PC-9 (cell line): ENCODE results near the gene KCNK10. TPM values are rescaled to one million over a fixed set of nuclear protein-coding genes. Genes with fewer than 3 reads are reported as not detected.

Experiments
- BruUV-seq: library from RNA; stranded (reverse); fragments of 400-500 nt; replicated peaks from 2 replicates; lab custom pipeline; 2021; lab: Mats Ljungman, UMichigan
- CTCF ChIA-PET: fragments of 300-600 bp; sonication (Branson Sonifier 250); formaldehyde crosslinking; loops from one replicate; lab custom pipeline; 2022; ENCODE audit warnings: antibody characterized with exemption; lab: Charles Lee
- POLR2A ChIA-PET: fragments of 300-600 bp; sonication (Branson Sonifier 250); formaldehyde crosslinking; loops from one replicate; lab custom pipeline; 2022; ENCODE audit warnings: antibody characterized with exemption; ENCODE audit not compliant: unreplicated experiment; lab: Charles Lee
- DNase-seq, 2 experiments: peaks; one replicate each; pipeline versions ENCODE4 v3.0.0 to v3.0.0-alpha.2; 2015 to 2022; ENCODE audit warnings: mixed read lengths in 1 of 2
- H2AFZ ChIP-seq: fragments of 200-600 bp; sonication (generic); 2 replicates; pipeline ENCODE4 v1.8.1; 2017; ENCODE audit warnings: antibody characterized with exemption
- H3F3A ChIP-seq: fragments of 200-600 bp; sonication (generic); 2 replicates; pipeline ENCODE4 v1.8.1; 2017; ENCODE audit warnings: antibody characterized with exemption, mild to moderate bottlenecking, low read depth; ENCODE audit not compliant: insufficient read depth
- H3K27ac ChIP-seq: fragments of 200-600 bp; sonication (generic); 2 replicates; pipeline ENCODE4 v1.6.1; 2016; ENCODE audit warnings: mixed run types
- H3K27me3 ChIP-seq: fragments of 200-600 bp; sonication (generic); 2 replicates; pipeline ENCODE4 v1.6.1; 2016; ENCODE audit warnings: low read depth, mixed run types; ENCODE audit not compliant: insufficient read depth
- H3K36me3 ChIP-seq: fragments of 200-600 bp; sonication (generic); 2 replicates; pipeline ENCODE4 v1.6.1; 2016; ENCODE audit warnings: low read depth, mixed run types
- H3K4me1 ChIP-seq: fragments of 200-600 bp; sonication (generic); replicated peaks from 2 replicates; pipeline ENCODE4 v1.6.1; 2016; ENCODE audit warnings: mixed run types; ENCODE audit not compliant: insufficient read depth
- H3K4me2 ChIP-seq: fragments of 200-600 bp; sonication (generic); 2 replicates; pipeline ENCODE4 v1.6.1; 2017; ENCODE audit warnings: mixed run types
- H3K4me3 ChIP-seq: fragments of 200-600 bp; sonication (generic); 2 replicates; pipeline ENCODE4 v1.6.1; 2016; ENCODE audit warnings: mixed run types
- H3K79me2 ChIP-seq: fragments of 200-600 bp; sonication (generic); 2 replicates; pipeline ENCODE4 v1.6.1; 2017; ENCODE audit warnings: low read depth, mixed run types
- H3K9me2 ChIP-seq: fragments of 200-600 bp; sonication (generic); 2 replicates; pipeline ENCODE4 v1.8.1; 2017; ENCODE audit warnings: mild to moderate bottlenecking; ENCODE audit not compliant: insufficient read depth
- H3K9me3 ChIP-seq: fragments of 200-600 bp; sonication (generic); 2 replicates; pipeline ENCODE4 v1.8.1; 2016; ENCODE audit warnings: low read depth; ENCODE audit not compliant: insufficient read depth
- H4K20me1 ChIP-seq: fragments of 200-600 bp; sonication (generic); 2 replicates; pipeline ENCODE4 v1.8.1; 2017; ENCODE audit not compliant: insufficient read depth
- EZH2 ChIP-seq: fragments of 200-600 bp; sonication (generic); IDR thresholded peaks from 2 replicates; pipeline ENCODE4 v1.8.0; 2017; ENCODE audit warnings: antibody characterized with exemption, low read depth
- intact Hi-C: fragments of 100-400 bp; cut with micrococcal nuclease; formaldehyde crosslinking; loops from one replicate; pipeline ENCODE4 v1.10.0; 2022; ENCODE audit not compliant: unreplicated experiment
- total RNA-seq: library from RNA; stranded (reverse); gene quantifications from 2 replicates; pipeline ENCODE4 v1.2.3, GENCODE V29; 2021
- TF ChIP-seq, protein P1 (sequence below): fragments of 200-600 bp; sonication (generic); conservative IDR thresholded peaks from 2 replicates; pipeline ENCODE4 v1.6.1; 2017; ENCODE audit warnings: mixed run types, antibody characterized with exemption, mild to moderate bottlenecking, moderate library complexity

Gene KCNK10
- total RNA-seq, 1 experiment from 2014 or later: not detected

DNA sequence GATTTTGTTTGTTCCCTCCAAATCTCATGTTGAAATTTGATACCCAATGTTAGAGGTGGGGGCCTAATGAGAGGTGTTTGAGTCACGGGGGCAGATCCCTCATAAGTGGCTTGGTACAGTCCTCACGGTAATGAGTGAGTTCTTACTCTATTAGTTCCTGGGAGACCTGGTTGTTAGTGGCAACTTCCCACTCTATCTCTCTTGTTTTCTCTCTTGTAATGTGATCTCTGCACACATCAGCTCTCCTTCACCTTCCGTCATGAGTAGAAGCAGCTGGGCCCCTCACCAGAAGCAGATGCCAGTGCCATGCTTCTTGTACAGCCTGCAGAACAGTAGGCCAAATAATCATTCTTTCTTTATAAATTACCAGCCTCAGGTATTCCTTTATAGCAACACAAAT, 29.6 kb upstream of the KCNK10 start:
- no peak for DNase-seq
- no TSS peak for BruUV-seq
- CTCF ChIA-PET: no interaction called here

DNA sequence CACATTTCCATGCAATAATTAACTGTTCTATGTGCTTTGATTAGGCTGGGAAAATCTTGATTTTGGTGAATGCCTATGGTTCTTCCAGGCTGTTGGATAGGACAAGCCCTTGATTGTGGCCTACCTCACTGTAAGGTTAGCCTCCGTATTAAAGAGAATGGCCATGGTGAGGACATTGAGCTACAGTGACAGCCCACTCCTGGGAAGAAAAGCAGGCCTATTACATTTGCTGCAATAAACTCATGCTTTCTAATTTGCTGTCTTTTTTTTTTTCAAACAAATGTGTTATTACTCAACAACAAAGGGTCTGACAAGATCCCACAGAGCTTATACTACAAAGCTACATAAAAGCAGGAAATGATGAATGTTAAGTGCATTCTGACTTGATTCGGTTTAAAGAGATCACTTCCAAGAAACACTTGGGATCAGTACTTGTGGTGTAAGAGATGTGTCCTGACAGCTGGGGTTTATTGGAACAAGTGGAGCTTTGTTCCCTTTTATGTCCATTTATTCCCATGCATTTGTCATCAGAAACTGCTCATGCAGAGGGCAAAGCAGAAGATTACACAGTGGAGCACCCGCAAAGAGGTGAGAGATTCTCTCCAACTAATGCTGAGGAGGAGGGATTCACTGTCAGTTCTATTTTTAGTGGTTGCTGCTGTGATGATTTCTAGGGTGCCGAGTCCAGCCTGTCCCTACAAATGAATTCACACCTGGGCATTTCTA, 29.1 kb upstream of the KCNK10 start:
- H3K27ac ChIP-seq: no peak overlapping the region
- no peaks in the 10 kb centered on the region for H3K36me3 ChIP-seq
- no peak for DNase-seq
- H3K9me2 ChIP-seq: no peaks in the 10 kb centered on the region
- POLR2A ChIA-PET: no interaction called here
- no peaks in the 10 kb centered on the region for H4K20me1 ChIP-seq
- H3K9me3 ChIP-seq: no peaks in the 10 kb centered on the region
- intact Hi-C loops: no loop called here
- no peaks in the 10 kb centered on the region for H3K4me1 ChIP-seq
- no peaks in the 10 kb centered on the region for H3F3A ChIP-seq
- no peak overlapping the region for H3K4me3 ChIP-seq
- no peak for TF ChIP-seq EZH2
- TF ChIP-seq, protein P1, sequence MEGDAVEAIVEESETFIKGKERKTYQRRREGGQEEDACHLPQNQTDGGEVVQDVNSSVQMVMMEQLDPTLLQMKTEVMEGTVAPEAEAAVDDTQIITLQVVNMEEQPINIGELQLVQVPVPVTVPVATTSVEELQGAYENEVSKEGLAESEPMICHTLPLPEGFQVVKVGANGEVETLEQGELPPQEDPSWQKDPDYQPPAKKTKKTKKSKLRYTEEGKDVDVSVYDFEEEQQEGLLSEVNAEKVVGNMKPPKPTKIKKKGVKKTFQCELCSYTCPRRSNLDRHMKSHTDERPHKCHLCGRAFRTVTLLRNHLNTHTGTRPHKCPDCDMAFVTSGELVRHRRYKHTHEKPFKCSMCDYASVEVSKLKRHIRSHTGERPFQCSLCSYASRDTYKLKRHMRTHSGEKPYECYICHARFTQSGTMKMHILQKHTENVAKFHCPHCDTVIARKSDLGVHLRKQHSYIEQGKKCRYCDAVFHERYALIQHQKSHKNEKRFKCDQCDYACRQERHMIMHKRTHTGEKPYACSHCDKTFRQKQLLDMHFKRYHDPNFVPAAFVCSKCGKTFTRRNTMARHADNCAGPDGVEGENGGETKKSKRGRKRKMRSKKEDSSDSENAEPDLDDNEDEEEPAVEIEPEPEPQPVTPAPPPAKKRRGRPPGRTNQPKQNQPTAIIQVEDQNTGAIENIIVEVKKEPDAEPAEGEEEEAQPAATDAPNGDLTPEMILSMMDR: no peak
- H2AFZ ChIP-seq: no peak overlapping the region
- no peaks in the 10 kb centered on the region for H3K27me3 ChIP-seq
- BruUV-seq: no TSS peak
- CTCF ChIA-PET: no interaction called here
- no peak overlapping the region for H3K4me2 ChIP-seq
- H3K79me2 ChIP-seq: no peaks in the 10 kb centered on the region

More for the DNA sequence above, 29.6 kb upstream of the KCNK10 start:
- TF ChIP-seq, protein P1: no peak
- no peak for TF ChIP-seq EZH2
- Histone ChIP-seq H3K27me3 (no peaks in the 10 kb centered on the region), H3K4me2 (no peak overlapping the region), H3K36me3 (no peaks in the 10 kb centered on the region), H3F3A (no peaks in the 10 kb centered on the region), H4K20me1 (no peaks in the 10 kb centered on the region), H3K9me3 (no peaks in the 10 kb centered on the region), H3K27ac (no peak overlapping the region), H3K9me2 (no peaks in the 10 kb centered on the region), H2AFZ (no peak overlapping the region), H3K4me3 (no peak overlapping the region), H3K4me1 (no peaks in the 10 kb centered on the region), H3K79me2 (no peaks in the 10 kb centered on the region)
- POLR2A ChIA-PET: no interaction called here
- intact Hi-C loops: no loop called here

DNA sequence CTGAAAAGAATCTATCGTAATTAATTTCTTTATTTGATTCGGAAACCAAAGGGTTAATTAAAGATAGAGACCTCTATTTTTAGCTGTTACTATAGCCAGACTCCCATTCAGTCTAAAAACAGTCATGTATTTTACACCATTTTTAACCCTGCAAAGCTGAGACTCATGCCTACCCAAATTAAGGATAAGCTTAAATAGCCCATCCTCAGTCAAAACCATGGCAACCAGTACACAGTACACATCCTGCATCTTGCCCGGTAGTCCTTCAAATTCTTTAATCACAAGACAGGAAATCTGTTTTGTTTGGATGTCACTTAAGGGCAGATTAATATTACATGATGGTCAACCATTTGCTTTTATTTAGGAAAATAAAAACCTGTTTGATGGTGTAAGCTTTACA, 25.5 kb upstream of the KCNK10 start:
- no peak for TF ChIP-seq EZH2
- TF ChIP-seq, protein P1: no peak
- no peak for DNase-seq
- no TSS peak for BruUV-seq

More for the DNA sequence above, 25.5 kb upstream of the KCNK10 start:
- Histone ChIP-seq H3K36me3 (no peaks in the 10 kb centered on the region), H3K79me2 (no peaks in the 10 kb centered on the region), H3K9me2 (no peaks in the 10 kb centered on the region), H3K4me1 (no peaks in the 10 kb centered on the region), H3K4me2 (no peak overlapping the region), H3F3A (no peaks in the 10 kb centered on the region), H3K27me3 (no peaks in the 10 kb centered on the region), H3K4me3 (no peak overlapping the region), H4K20me1 (no peaks in the 10 kb centered on the region), H3K9me3 (no peaks in the 10 kb centered on the region), H2AFZ (no peak overlapping the region), H3K27ac (no peak overlapping the region)
- ChIA-PET CTCF (no interaction called here), POLR2A (no interaction called here)
- intact Hi-C loops: no loop called here
